SK-N-SH (cell line): Measurements from ENCODE around the gene HRH1. TPM values are rescaled to one million over a fixed set of nuclear protein-coding genes. Genes with fewer than 3 reads are reported as not detected.
"Not testable (repeated sequence)": the region's sequence is repeated elsewhere in the genome, so short reads cannot be mapped to it uniquely, and the experiment has no call there.

Experiments used
- CTCF ChIA-PET: fragments of 300-600, 350-600 bp; formaldehyde crosslinking; extraction: SDS; loops from one replicate; lab custom pipeline; 2021; lab: Yijun Ruan, JAX
- POLR2A ChIA-PET: fragments of 350-600 bp; sonication (Branson Sonifier 250); formaldehyde crosslinking; extraction: SDS; loops from one replicate; lab custom pipeline; 2020; ENCODE audit warnings: antibody characterized with exemption, inconsistent platforms; lab: Yijun Ruan, JAX
- DNase-seq: peaks from one replicate; pipeline ENCODE4 v3.0.0; 2012
- H2AFZ ChIP-seq: fragments of 200-600 bp; sonication (generic); 2 replicates; pipeline ENCODE4 v1.8.1; 2016; ENCODE audit warnings: antibody characterized with exemption, mild to moderate bottlenecking, low read depth
- H3F3A ChIP-seq: fragments of 200-600 bp; sonication (generic); replicated peaks from 2 replicates; pipeline ENCODE3; 2016; ENCODE audit warnings: antibody characterized with exemption, mild to moderate bottlenecking; ENCODE audit not compliant: insufficient read depth
- H3K27ac ChIP-seq, 2 experiments: fragments of 200-500 bp in 1 of 2; fragments of 200-600 bp in 1 of 2; sonication (Bioruptor generic) in 1 of 2; sonication (generic), shearing (Covaris generic) in 1 of 2; 2 replicates each; pipeline versions ENCODE4 v1.5.1 to v1.6.1; 2014 to 2016; ENCODE audit warnings: low read depth in 2 of 2, inconsistent platforms in 1 of 2, low read length in 1 of 2, mild to moderate bottlenecking in 1 of 2, mixed read lengths in 1 of 2
- H3K27me3 ChIP-seq: fragments of 200-600 bp; sonication (generic), shearing (Covaris generic); 2 replicates; pipeline ENCODE4 v1.6.1; 2016; ENCODE audit warnings: mixed run types; ENCODE audit not compliant: insufficient read depth
- H3K36me3 ChIP-seq, 2 experiments: fragments of 200-500 bp in 1 of 2; fragments of 200-600 bp in 1 of 2; sonication (Bioruptor generic) in 1 of 2; sonication (generic) in 1 of 2; replicated peaks in 1 of 2; 2 replicates each; pipeline versions ENCODE3 to v1.5.1; 2014 to 2016; ENCODE audit warnings: low read length in 1 of 2, mild to moderate bottlenecking in 1 of 2; ENCODE audit not compliant: insufficient read depth in 2 of 2, control insufficient read depth in 1 of 2
- H3K4me1 ChIP-seq, 2 experiments: fragments of 200-500 bp in 1 of 2; fragments of 200-600 bp in 1 of 2; sonication (Bioruptor generic) in 1 of 2; sonication (generic), shearing (Covaris generic) in 1 of 2; 2 replicates each; pipeline versions ENCODE4 v1.5.1 to v1.6.1; 2014 to 2016; ENCODE audit warnings: low read depth in 1 of 2, low read length in 1 of 2, mixed run types in 1 of 2; ENCODE audit not compliant: insufficient read depth in 2 of 2, control insufficient read depth in 1 of 2
- H3K4me2 ChIP-seq: fragments of 200-600 bp; sonication (generic), shearing (Covaris generic); 2 replicates; pipeline ENCODE4 v1.6.1; 2017; ENCODE audit warnings: mixed run types
- H3K4me3 ChIP-seq, 2 experiments: fragments of 200-500 bp in 1 of 2; fragments of 200-600 bp in 1 of 2; sonication (Bioruptor generic) in 1 of 2; sonication (generic), shearing (Covaris generic) in 1 of 2; 2 replicates each; pipeline versions ENCODE4 v1.5.1 to v1.8.1; 2014 to 2016; ENCODE audit warnings: low read depth in 2 of 2, inconsistent platforms in 1 of 2, low read length in 1 of 2, mild to moderate bottlenecking in 1 of 2, mixed read lengths in 1 of 2, moderate library complexity in 1 of 2
- H3K79me2 ChIP-seq: fragments of 200-600 bp; sonication (generic); 2 replicates; pipeline ENCODE4 v1.8.1; 2017; ENCODE audit warnings: mild to moderate bottlenecking; ENCODE audit not compliant: insufficient read depth
- H3K9ac ChIP-seq: fragments of 200-600 bp; sonication (generic); 2 replicates; pipeline ENCODE4 v1.6.1; 2017; ENCODE audit warnings: mixed run types
- H3K9me2 ChIP-seq: fragments of 200-600 bp; sonication (generic); 2 replicates; pipeline ENCODE4 v1.6.1; 2017; ENCODE audit warnings: mixed run types
- H3K9me3 ChIP-seq: fragments of 200-600 bp; sonication (generic); 2 replicates; pipeline ENCODE4 v1.6.1; 2017; ENCODE audit warnings: mixed run types, mild to moderate bottlenecking, moderate library complexity
- H4K20me1 ChIP-seq: fragments of 200-600 bp; sonication (generic); 2 replicates; pipeline ENCODE4 v1.6.1; 2017; ENCODE audit warnings: mild to moderate bottlenecking, mixed run types; ENCODE audit not compliant: insufficient read depth
- CTCF ChIP-seq: fragments of 200-600 bp; sonication (generic); IDR thresholded peaks from 2 replicates; pipeline ENCODE4 v1.6.1; 2017; ENCODE audit warnings: antibody characterized with exemption, mild to moderate bottlenecking, moderate library complexity
- EZH2phosphoT487 ChIP-seq: fragments of 200-600 bp; sonication (generic); IDR thresholded peaks from 2 replicates; pipeline ENCODE4 v1.6.1; 2017; ENCODE audit warnings: low read depth, mixed run types, mild to moderate bottlenecking, antibody characterized with exemption, moderate library complexity, borderline replicate concordance
- FOSL2 ChIP-seq: IDR thresholded peaks from 2 replicates; pipeline ENCODE4 v1.4.0; 2012; ENCODE audit warnings: low read depth, mild to moderate bottlenecking, moderate library complexity, borderline replicate concordance
- IRF3 ChIP-seq: fragments of 150-350 bp; IDR thresholded peaks from 2 replicates; pipeline ENCODE4 v1.6.1; 2016; ENCODE audit warnings: mild to moderate bottlenecking, low read depth, low read length
- JUND ChIP-seq: IDR thresholded peaks from 2 replicates; pipeline ENCODE4 v1.4.0; 2012
- MAX ChIP-seq: IDR thresholded peaks from 2 replicates; pipeline ENCODE4 v1.4.0; 2012; ENCODE audit warnings: low read depth
- MEF2A ChIP-seq: IDR thresholded peaks from 2 replicates; pipeline ENCODE4 v1.4.0; 2012; ENCODE audit warnings: low read depth, borderline replicate concordance
- MXI1 ChIP-seq: IDR thresholded peaks from 2 replicates; pipeline ENCODE4 v1.6.1; 2012; ENCODE audit warnings: mild to moderate bottlenecking, low read depth, low read length, improper control_type of control experiment
- NRF1 ChIP-seq: IDR thresholded peaks from 2 replicates; pipeline ENCODE4 v1.6.1; 2012; ENCODE audit warnings: low read depth, mild to moderate bottlenecking, low read length
- PBX3 ChIP-seq: IDR thresholded peaks from 2 replicates; pipeline ENCODE4; 2012
- RFX5 ChIP-seq: IDR thresholded peaks from 2 replicates; pipeline ENCODE4 v1.6.1; 2012; ENCODE audit warnings: mild to moderate bottlenecking, improper control_type of control experiment, low read length
- SIN3A ChIP-seq: IDR thresholded peaks from 2 replicates; pipeline ENCODE4 v1.6.1; 2012; ENCODE audit warnings: low read depth, mild to moderate bottlenecking, low read length, moderate library complexity, borderline replicate concordance
- TAF1 ChIP-seq: IDR thresholded peaks from 2 replicates; pipeline ENCODE4 v1.6.1; 2012; ENCODE audit warnings: low read depth, mild to moderate bottlenecking, low read length, moderate library complexity, borderline replicate concordance
- TEAD4 ChIP-seq: IDR thresholded peaks from 2 replicates; pipeline ENCODE4 v1.4.0; 2012; ENCODE audit warnings: mild to moderate bottlenecking, borderline replicate concordance; ENCODE audit not compliant: insufficient read depth
- USF2 ChIP-seq: fragments of 150-350 bp; IDR thresholded peaks from 2 replicates; pipeline ENCODE4 v1.6.1; 2017; ENCODE audit warnings: antibody characterized with exemption, low read length, low read depth, borderline replicate concordance
- WGBS: methylation state at CpG from one replicate; pipeline ENCODE4 v1.1.6; 2017; ENCODE audit warnings: low lambda C conversion rate; 5-methylcytosine and 5-hydroxymethylcytosine counted together
- polyA plus RNA-seq, 3 experiments: library from polyadenylated mRNA; depleted of rRNA; stranded (reverse); fragments of >200 nt; gene quantifications; 2 replicates each; pipeline ENCODE4 v1.2.3, GENCODE V29; 2012

Gene HRH1
- polyA plus RNA-seq, 1 of the 3 experiments (the other 2 are of a cell fraction): 6.2 TPM

- H3K79me2 ChIP-seq: peaks cover 99% of the 10 kb centered on the region
- CTCF ChIA-PET: interaction anchor here (0.7 to 2.5 kb wide), 6 partner anchors 14 to 195 kb away, joined by 3 to 9 read pairs (median 4); no protein-coding TSS in a partner anchor
- H3K9ac ChIP-seq, POLR2A ChIA-PET, H3K4me3 ChIP-seq, H3K9me3 ChIP-seq, H2AFZ ChIP-seq, H4K20me1 ChIP-seq, DNase-seq, H3K9me2 ChIP-seq, H3K27me3 ChIP-seq, H3K36me3 ChIP-seq, H3K4me2 ChIP-seq: not testable (repeated sequence)
- peaks cover 24% of the 10 kb centered on the region for H3F3A ChIP-seq
- H3K27ac ChIP-seq: peak overlapping the region; percentile 31 to 69; a peak in 2 of 4 replicates
- peaks cover 14 to 20% of the 10 kb centered on the region in 2 experiments for H3K4me1 ChIP-seq
- TF ChIP-seq PBX3: 0 out of 2 replicates have a peak, but pooled peaks have one; percentile 22
- WGBS: 70% methylated on average over 15 of the region's 15 CpGs
These were observed 30.2 kb downstream of the HRH1 start for GRCh38 chr3:11184328-11184969.

- TF ChIP-seq NRF1 (no peak), TAF1 (no peak), TEAD4 (no peak), RFX5 (no peak), SIN3A (no peak), JUND (no peak), EZH2phosphoT487 (no peak), FOSL2 (no peak), USF2 (no peak), MEF2A (no peak), MAX (no peak), CTCF (no peak), MXI1 (no peak), IRF3 (no peak)
- Histone ChIP-seq H3K36me3 (peaks cover 0 to 4% of the 10 kb centered on the region in 2 experiments), H3K9me2 (no peaks in the 10 kb centered on the region), H3K9me3 (no peaks in the 10 kb centered on the region), H3K27ac (peak overlapping the region; percentile 69 to 74), H3K79me2 (peaks cover 99% of the 10 kb centered on the region), H2AFZ (no peak overlapping the region), H3K27me3 (no peaks in the 10 kb centered on the region), H3K9ac (no peak overlapping the region), H3F3A (peaks cover 24% of the 10 kb centered on the region), H3K4me3 (no peak overlapping the region), H3K4me1 (peaks cover 14 to 20% of the 10 kb centered on the region in 2 experiments), H4K20me1 (no peaks in the 10 kb centered on the region; the same call in 1 of the 2 replicates), H3K4me2 (peak overlapping the region; percentile 59; the same call in 1 of the 2 replicates)
- no peak for DNase-seq
- WGBS: 100% methylated on average over 3 of the region's 3 CpGs
- POLR2A ChIA-PET: no interaction called here
- CTCF ChIA-PET: interaction anchor here (0.9 to 2.3 kb wide), 2 partner anchors 13 to 125 kb away, joined by 4 to 9 read pairs; no protein-coding TSS in a partner anchor
These were observed 30.9 kb downstream of the HRH1 start for GRCh38 chr3:11185144-11185543.
